GM06990 (cell line): ENCODE data around the gene BAIAP2.
"Not testable (repeated sequence)": the region's sequence is repeated elsewhere in the genome, so short reads cannot be mapped to it uniquely, and the experiment has no call there.

Experiments
- DNase-seq: peaks from one replicate; pipeline ENCODE4 v3.0.0-alpha.2; 2011; ENCODE audit not compliant: insufficient read length; ENCODE audit errors: extremely low read depth
- H3K27me3 ChIP-seq: replicated peaks from 2 replicates; pipeline ENCODE4 v1.6.0; 2011; ENCODE audit warnings: low read length; ENCODE audit not compliant: control insufficient read depth, insufficient read depth
- H3K36me3 ChIP-seq: 2 replicates; pipeline ENCODE4 v1.5.1; 2011; ENCODE audit warnings: low read length; ENCODE audit not compliant: control insufficient read depth, insufficient read depth
- H3K4me3 ChIP-seq: replicated peaks from 2 replicates; pipeline ENCODE4 v1.5.1; 2011; ENCODE audit warnings: low read depth, mild to moderate bottlenecking, control low read depth, low read length
- CTCF ChIP-seq: IDR thresholded peaks from 2 replicates; pipeline ENCODE4 v1.5.1; 2011; ENCODE audit warnings: low read length, control low read depth, mild to moderate bottlenecking, inconsistent platforms; ENCODE audit not compliant: insufficient read depth, poor library complexity, severe bottlenecking

The BAIAP2 gene

GRCh38 chr17:81151278-81151677 lies 116.3 kb downstream of the BAIAP2 start:
- no peaks in the 10 kb centered on the region for H3K36me3 ChIP-seq
- no peak for TF ChIP-seq CTCF
- H3K4me3 ChIP-seq = no peak overlapping the region
- no peaks in the 10 kb centered on the region for H3K27me3 ChIP-seq
- no peak for DNase-seq

GRCh38 chr17:81152288-81152828 lies 117.4 kb downstream of the BAIAP2 start:
- H3K27me3 ChIP-seq = no peaks in the 10 kb centered on the region
- H3K4me3 ChIP-seq = no peak overlapping the region
- TF ChIP-seq CTCF = no peak
- H3K36me3 ChIP-seq = no peaks in the 10 kb centered on the region
- no peak for DNase-seq

GRCh38 chr17:81153340-81153803 lies 118.4 kb downstream of the BAIAP2 start:
- H3K4me3 ChIP-seq = no peak overlapping the region; the same call in 1 of the 2 replicates
- H3K36me3 ChIP-seq = no peaks in the 10 kb centered on the region
- TF ChIP-seq CTCF = no peak
- no peaks in the 10 kb centered on the region for H3K27me3 ChIP-seq
- DNase-seq = no peak

- DNase-seq, H3K4me3 ChIP-seq, H3K36me3 ChIP-seq, H3K27me3 ChIP-seq: not testable (repeated sequence)
These were observed 119.1 kb downstream of the BAIAP2 start for GRCh38 chr17:81154016-81154415.

GRCh38 chr17:81154961-81155360 lies 120.0 kb downstream of the BAIAP2 start:
- DNase-seq = no peak
- no peak overlapping the region for H3K4me3 ChIP-seq
- no peaks in the 10 kb centered on the region; the same call in 1 of the 2 replicates for H3K27me3 ChIP-seq
- no peak for TF ChIP-seq CTCF
- no peaks in the 10 kb centered on the region for H3K36me3 ChIP-seq

- DNase-seq = no peak
- H3K36me3 ChIP-seq = no peaks in the 10 kb centered on the region
- TF ChIP-seq CTCF = no peak
- no peak overlapping the region for H3K4me3 ChIP-seq
- H3K27me3 ChIP-seq = peaks cover 1% of the 10 kb centered on the region; the same call in 1 of the 2 replicates
These were observed 122.2 kb downstream of the BAIAP2 start for GRCh38 chr17:81156866-81157805.
